Stimulated activated CD4-positive, alpha-beta T cell treated with anti-CD3 and anti-CD28 coated beads, Interleukin-4, amount 100 ng/mL, for 24 hours (primary cell): Measurements from ENCODE around the gene LMO1.

Experiments used
- DNase-seq: peaks from one replicate; pipeline ENCODE4 v3.0.0-alpha.2; 2020

The LMO1 gene

DNA sequence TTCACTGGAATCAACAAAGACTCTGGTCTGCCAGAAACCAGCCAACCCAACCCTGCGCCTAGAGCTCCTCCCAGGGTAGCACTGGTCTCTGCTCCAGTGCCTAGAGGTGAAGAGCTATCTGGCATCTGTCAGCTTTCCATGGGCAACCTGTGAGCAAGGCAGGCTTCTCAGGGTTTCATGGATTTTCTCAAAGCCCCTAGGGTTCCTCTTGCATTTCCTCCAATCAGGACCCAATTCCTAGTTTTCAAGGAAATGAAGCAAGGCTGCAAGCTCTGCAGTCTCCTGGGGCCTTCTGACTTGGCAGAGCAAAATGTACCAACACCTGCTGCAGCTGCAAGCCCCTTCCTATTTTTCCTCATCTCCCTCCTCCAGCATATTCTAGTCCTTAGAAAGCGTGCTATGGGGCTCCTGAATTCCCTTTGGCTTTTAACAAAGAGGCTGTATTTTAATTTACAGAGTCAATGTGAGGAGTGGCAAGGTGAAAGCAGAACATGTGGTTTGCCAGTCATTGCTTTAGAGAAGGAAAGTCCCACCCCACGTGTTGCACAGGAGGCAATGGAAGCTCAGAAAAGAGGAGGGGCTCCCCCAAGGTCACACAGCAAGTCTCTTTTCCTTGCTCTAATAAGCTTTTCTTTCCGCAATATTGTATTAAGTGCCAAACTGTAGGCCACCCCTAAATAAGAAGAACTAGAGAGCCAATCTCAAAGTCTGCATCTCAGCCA lies 61.9 kb downstream of the LMO1 start:
- no peak for DNase-seq

GRCh38 chr11:8199676-8200075 lies 64.0 kb downstream of the LMO1 start:
- no peak for DNase-seq

DNA sequence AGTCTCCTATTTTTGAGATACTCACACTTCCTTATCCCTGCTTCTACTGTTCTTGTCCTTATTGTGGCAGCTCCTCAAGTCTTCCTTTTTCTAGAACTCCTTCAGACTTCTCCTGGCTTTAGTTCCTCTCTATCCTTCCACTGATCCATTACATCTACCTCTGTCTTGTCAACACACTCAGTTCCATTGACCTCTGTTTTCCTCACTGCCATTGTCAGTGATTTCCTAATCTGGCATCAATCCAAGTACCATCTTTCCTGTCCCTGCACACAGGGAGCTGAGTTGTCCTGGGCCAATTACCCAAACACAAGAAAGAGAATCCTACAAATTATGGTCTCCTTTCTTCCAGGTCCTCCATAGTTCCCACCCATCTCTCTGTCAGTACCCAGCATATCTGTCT lies 66.9 kb downstream of the LMO1 start:
- DNase-seq = no peak

- DNase-seq = no peak
Measured at GRCh38 chr11:8194956-8195355, 68.7 kb downstream of the LMO1 start.

DNA sequence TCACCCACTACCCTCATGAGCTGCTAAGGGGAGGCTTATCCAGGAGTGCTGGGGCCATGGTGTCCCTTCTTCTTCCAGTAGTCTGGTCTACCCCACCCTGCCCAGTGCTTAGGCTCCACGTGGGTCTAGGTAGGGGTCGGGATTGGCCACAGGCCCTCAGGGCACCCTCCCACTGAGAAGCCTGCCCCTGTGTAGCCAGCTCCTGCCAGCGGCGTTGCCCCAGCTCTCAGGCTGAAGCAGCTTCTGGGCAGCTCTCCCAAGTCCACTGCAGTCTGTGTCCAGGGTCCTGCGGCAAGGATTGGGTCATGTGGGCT lies 70.8 kb downstream of the LMO1 start:
- DNase-seq = no peak

GRCh38 chr11:8192016-8192895 lies 71.4 kb downstream of the LMO1 start:
- DNase-seq = peak; percentile 49

GRCh38 chr11:8190431-8190830 lies 73.2 kb downstream of the LMO1 start:
- DNase-seq = no peak

DNA sequence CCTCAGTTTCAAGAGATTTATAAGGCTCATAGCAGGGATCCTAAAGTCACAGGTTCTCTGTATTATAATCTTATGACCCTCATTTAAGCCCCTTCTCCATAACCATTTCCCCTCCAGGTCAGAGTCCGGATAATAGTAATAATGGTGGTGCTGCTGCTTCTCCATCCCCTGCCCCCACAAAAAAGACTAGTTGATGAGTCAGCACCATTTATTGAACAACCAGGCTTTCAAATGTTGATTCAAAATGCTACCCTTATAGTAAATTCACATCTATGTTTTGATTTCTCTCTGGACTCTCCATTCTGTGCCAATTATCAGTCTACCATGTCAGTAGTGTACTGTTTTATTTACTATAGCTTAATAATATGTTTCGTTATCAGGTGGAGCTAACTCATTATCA lies 77.2 kb downstream of the LMO1 start:
- DNase-seq = no peak

- no peak for DNase-seq
Measured at GRCh38 chr11:8183111-8183510, 80.6 kb downstream of the LMO1 start.

GRCh38 chr11:8180469-8180868 lies 83.2 kb downstream of the LMO1 start:
- no peak for DNase-seq

DNA sequence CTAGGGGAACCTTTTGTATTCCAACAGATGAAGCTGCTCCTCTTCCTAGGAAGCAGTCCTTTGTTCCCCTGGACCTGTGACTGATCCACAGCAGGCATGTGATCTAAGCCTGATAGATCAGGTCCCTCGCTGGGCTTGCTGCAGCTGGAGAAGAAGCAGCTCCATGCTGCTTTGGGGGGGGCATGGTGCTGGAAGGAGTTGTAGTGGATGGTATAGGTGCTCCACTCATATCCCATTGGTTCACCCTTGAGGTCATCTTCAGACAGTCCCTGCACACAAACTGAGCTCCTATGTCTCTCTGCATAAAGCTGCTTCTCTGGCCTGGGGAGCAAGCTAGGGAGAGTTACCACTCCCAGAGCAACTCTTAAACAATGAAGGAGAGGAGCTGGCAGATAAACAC lies 85.4 kb downstream of the LMO1 start:
- no peak for DNase-seq

- no peak for DNase-seq
Measured at GRCh38 chr11:8177136-8177535, 86.5 kb downstream of the LMO1 start.
